Neural progenitor cell (in vitro differentiated cells): ENCODE measurements around the gene C9orf153. TPM values are rescaled to one million over a fixed set of nuclear protein-coding genes. Genes with fewer than 3 reads are reported as not detected.

ENCODE experiments used
- DNase-seq: peaks from one replicate; pipeline ENCODE4 v3.0.0-alpha.2; 2016; ENCODE audit warnings: low spot score
- H2AFZ ChIP-seq: fragments of 200-600 bp; sonication (generic); replicated peaks from 2 replicates; pipeline ENCODE4 v1.6.1; 2016; ENCODE audit warnings: antibody characterized with exemption
- H3F3A ChIP-seq: fragments of 200-600 bp; sonication (generic); 2 replicates; pipeline ENCODE4 v1.6.1; 2016; ENCODE audit warnings: antibody characterized with exemption, low read depth
- H3K27ac ChIP-seq: fragments of 200-600 bp; sonication (generic); 2 replicates; pipeline ENCODE4 v1.5.1; 2016; ENCODE audit warnings: mild to moderate bottlenecking
- H3K27me3 ChIP-seq: fragments of 200-600 bp; sonication (generic); 2 replicates; pipeline ENCODE4 v1.6.1; 2016; ENCODE audit warnings: mild to moderate bottlenecking, moderate library complexity
- H3K36me3 ChIP-seq: fragments of 200-600 bp; sonication (generic); 2 replicates; pipeline ENCODE4 v1.5.1; 2016
- H3K4me1 ChIP-seq: fragments of 200-600 bp; sonication (generic); 2 replicates; pipeline ENCODE4 v1.6.1; 2016; ENCODE audit warnings: mixed run types
- H3K4me2 ChIP-seq: fragments of 200-600 bp; sonication (generic); 2 replicates; pipeline ENCODE4 v1.6.1; 2016
- H3K4me3 ChIP-seq: fragments of 200-600 bp; sonication (generic); 2 replicates; pipeline ENCODE4 v1.5.1; 2016
- H3K79me2 ChIP-seq: fragments of 200-600 bp; sonication (generic); 2 replicates; pipeline ENCODE4 v1.6.1; 2016; ENCODE audit warnings: low read depth
- H3K9ac ChIP-seq: fragments of 200-600 bp; sonication (generic); 2 replicates; pipeline ENCODE4 v1.6.1; 2016
- H3K9me3 ChIP-seq: fragments of 200-600 bp; sonication (generic); 2 replicates; pipeline ENCODE4 v1.5.1; 2016; ENCODE audit warnings: low read depth
- H4K20me1 ChIP-seq: fragments of 200-600 bp; sonication (generic); 2 replicates; pipeline ENCODE4 v1.6.1; 2016; ENCODE audit warnings: low read depth
- H3K27ac Mint-ChIP-seq: 3 replicates; pipeline ENCODE4 v1.8.0; 2021; ENCODE audit warnings: mixed read lengths
- H3K27me3 Mint-ChIP-seq: 2 replicates; pipeline ENCODE4 v1.8.0; 2022; ENCODE audit warnings: low read depth, mild to moderate bottlenecking, inconsistent platforms, moderate library complexity, mixed read lengths; ENCODE audit not compliant: insufficient read depth
- H3K36me3 Mint-ChIP-seq: 3 replicates; pipeline ENCODE4 v1.8.0; 2021; ENCODE audit warnings: mixed read lengths
- H3K4me1 Mint-ChIP-seq: 3 replicates; pipeline ENCODE4 v1.8.0; 2021; ENCODE audit warnings: mixed read lengths
- H3K4me3 Mint-ChIP-seq: 3 replicates; pipeline ENCODE4 v1.8.0; 2021; ENCODE audit warnings: mild to moderate bottlenecking, moderate library complexity, mixed read lengths
- H3K9me3 Mint-ChIP-seq: 3 replicates; pipeline ENCODE4 v1.8.0; 2020; ENCODE audit warnings: mixed read lengths
- CTCF ChIP-seq: fragments of 200-600 bp; sonication (generic); IDR thresholded peaks from 2 replicates; pipeline ENCODE4 v1.5.1; 2017; ENCODE audit warnings: antibody characterized with exemption, mild to moderate bottlenecking
- EZH2 ChIP-seq: fragments of 200-600 bp; sonication (generic); IDR thresholded peaks from 2 replicates; pipeline ENCODE4 v1.6.1; 2017; ENCODE audit warnings: antibody characterized with exemption, mild to moderate bottlenecking, moderate library complexity
- EZH2phosphoT487 ChIP-seq: fragments of 200-600 bp; sonication (generic); IDR thresholded peaks from 2 replicates; pipeline ENCODE4 v1.6.1; 2017; ENCODE audit warnings: antibody characterized with exemption
- small RNA-seq: library from RNA; depleted of rRNA; stranded (forward); fragments of <200 nt; gene quantifications from one replicate; pipeline ENCODE3, GENCODE V24; 2015
- total RNA-seq: library from RNA; depleted of rRNA; stranded (reverse); fragments of >200 nt; gene quantifications from 2 replicates; pipeline ENCODE4 v1.2.3, GENCODE V29; 2015; ENCODE audit warnings: low replicate concordance

Gene C9orf153
- total RNA-seq, 1 donor from 2014 or later: not detected

GRCh38 chr9:86176468-86176867 is 83.0 kb downstream of the C9orf153 start:
- DNase-seq: no peak
- Histone ChIP-seq H4K20me1 (no peaks in the 10 kb centered on the region), H3K9ac (no peak overlapping the region), H3K9me3 (no peaks in the 10 kb centered on the region), H3K79me2 (no peaks in the 10 kb centered on the region), H3K27ac (no peak overlapping the region), H3K4me2 (no peak overlapping the region), H3K27me3 (no peaks in the 10 kb centered on the region), H3K4me3 (no peak overlapping the region), H3F3A (no peaks in the 10 kb centered on the region), H3K36me3 (no peaks in the 10 kb centered on the region), H3K4me1 (no peaks in the 10 kb centered on the region), H2AFZ (no peak overlapping the region)
- no peak for TF ChIP-seq CTCF
- Mint-ChIP-seq H3K4me1 (peaks cover 15% of the 10 kb centered on the region), H3K4me3 (no peak overlapping the region), H3K27me3 (no peaks in the 10 kb centered on the region), H3K36me3 (no peaks in the 10 kb centered on the region), H3K9me3 (no peaks in the 10 kb centered on the region), H3K27ac (peak overlapping the region; percentile 39)

- no peaks in the 10 kb centered on the region for H3K27me3 ChIP-seq
- TF ChIP-seq EZH2 (no peak), CTCF (no peak), EZH2phosphoT487 (no peak)
- H3F3A ChIP-seq: no peaks in the 10 kb centered on the region
- H3K36me3 ChIP-seq: no peaks in the 10 kb centered on the region
- H3K27me3 Mint-ChIP-seq: no peaks in the 10 kb centered on the region
- H3K27ac ChIP-seq: no peak overlapping the region
- no peak overlapping the region for H3K9ac ChIP-seq
- DNase-seq: no peak
- H2AFZ ChIP-seq: no peak overlapping the region
- peaks cover 15% of the 10 kb centered on the region for H3K4me1 Mint-ChIP-seq
- no peaks in the 10 kb centered on the region for H3K9me3 Mint-ChIP-seq
- no peak overlapping the region for H3K4me2 ChIP-seq
- no peaks in the 10 kb centered on the region for H3K4me1 ChIP-seq
- H4K20me1 ChIP-seq: no peaks in the 10 kb centered on the region
- no peaks in the 10 kb centered on the region for H3K9me3 ChIP-seq
- no peak overlapping the region for H3K27ac Mint-ChIP-seq
- H3K79me2 ChIP-seq: no peaks in the 10 kb centered on the region
- no peak overlapping the region for H3K4me3 Mint-ChIP-seq
- no peaks in the 10 kb centered on the region for H3K36me3 Mint-ChIP-seq
- H3K4me3 ChIP-seq: no peak overlapping the region
These were observed 83.6 kb downstream of the C9orf153 start for GRCh38 chr9:86175743-86176456.

GRCh38 chr9:86175223-86175622 is 84.2 kb downstream of the C9orf153 start:
- Histone ChIP-seq H3K9me3 (no peaks in the 10 kb centered on the region), H3F3A (no peaks in the 10 kb centered on the region), H3K36me3 (no peaks in the 10 kb centered on the region), H3K27ac (no peak overlapping the region), H4K20me1 (no peaks in the 10 kb centered on the region), H3K4me2 (no peak overlapping the region), H3K4me1 (no peaks in the 10 kb centered on the region), H3K4me3 (no peak overlapping the region), H3K9ac (no peak overlapping the region), H3K79me2 (no peaks in the 10 kb centered on the region), H2AFZ (no peak overlapping the region), H3K27me3 (no peaks in the 10 kb centered on the region)
- Mint-ChIP-seq H3K27me3 (no peaks in the 10 kb centered on the region), H3K9me3 (no peaks in the 10 kb centered on the region), H3K4me1 (peaks cover 16% of the 10 kb centered on the region), H3K36me3 (no peaks in the 10 kb centered on the region), H3K27ac (no peak overlapping the region), H3K4me3 (no peak overlapping the region)
- DNase-seq: no peak
- TF ChIP-seq CTCF (no peak), EZH2 (no peak), EZH2phosphoT487 (no peak)

Small RNAs within 50 kb of the gene (small RNA-seq; reads per million reads assigned to genes)
- gene AL137849.1 (not detected), gene RN7SKP264 (not detected)

Other genes with a start within 250 kb of the C9orf153 start
- 73.7 and 83.5 TPM in 2 replicates for gene GOLM1, start 160.1 kb downstream of the C9orf153 start, total RNA-seq
- gene ISCA1, start 22.9 kb upstream of the C9orf153 start, total RNA-seq: 27.9 and 42.9 TPM in 2 replicates
- 17.7 and 28.5 TPM in 2 replicates for gene TUT7, start 94.8 kb upstream of the C9orf153 start, total RNA-seq